ENCODE measurements around the gene CCDC92B.

- TF ChIP-seq CTCF (IDR thresholded peaks at IDR 0.05) (no peak), POLR2A (IDR thresholded peaks at IDR 0.05) (no peak)
Measured at GRCh38 chr17:2712300-2713043, 37.0 kb downstream of the CCDC92B start.

Data from thyroid gland (tissue), 4 donors.